Right ventricle myocardium inferior (tissue), 1 donor: Measurements from ENCODE around the gene KRTAP19-6. TPM values are rescaled to one million over a fixed set of nuclear protein-coding genes. Genes with fewer than 3 reads are reported as not detected.
"Not testable (repeated sequence)": the region's sequence is repeated elsewhere in the genome, so short reads cannot be mapped to it uniquely, and the experiment has no call there.

ENCODE experiments used
- ATAC-seq: fragments of 200-7000 bp; cut with Tn5 transposase; one replicate; pipeline ENCODE4 v1.9.1; 2020; ENCODE audit warnings: mild to moderate bottlenecking, moderate library complexity
- DNase-seq: peaks from one replicate; pipeline ENCODE4 v3.0.0; 2021; ENCODE audit errors: missing footprints
- intact Hi-C: fragments of 100-400 bp; cut with DNase I; formaldehyde crosslinking; loops from one replicate; pipeline ENCODE4 v1.11.0; 2022
- long read RNA-seq: library from polyadenylated mRNA; unstranded; transcript quantifications from one replicate; pipeline ENCODE4 v2.0.0, GENCODE V29; 2021
- total RNA-seq: library from RNA; stranded (reverse); fragmentation: NEBNext Ultra II Directional; extraction: Animal tissue kit (Norgen Biotek cat#: 25700); gene quantifications from one replicate; pipeline ENCODE4 v1.2.1, GENCODE V29; 2021
- donor health status: DM: no; HTN: yes; CAD: no; lungs with severe emphysema.

KRTAP19-6 gene
- not detected for total RNA-seq
- long read RNA-seq: 0 reads

DNA sequence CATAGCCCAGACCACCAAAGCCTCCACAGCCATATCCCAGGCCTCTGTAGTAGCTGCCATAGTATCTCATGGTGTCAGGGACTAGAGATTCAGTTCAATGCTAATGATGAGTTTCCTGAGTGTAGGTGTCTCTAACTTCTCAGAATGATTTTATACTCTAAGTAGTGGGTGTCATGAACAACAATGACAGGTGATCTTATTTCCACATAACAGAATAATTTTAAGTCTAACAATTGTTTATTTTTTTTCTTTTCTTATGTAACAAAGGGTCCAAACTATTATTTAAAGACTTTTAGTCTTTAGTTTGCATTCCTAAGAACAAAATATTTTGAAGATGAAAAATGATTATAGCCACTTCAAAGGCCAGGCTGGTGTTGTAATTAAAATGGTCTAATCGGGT, at the start of gene KRTAP19-6:
Gene KRTAP19-6 (minus strand): TSS at position 101 of the 400 bp plus-strand sequence. CDS start 31 bp downstream, at position 70.
- ATAC-seq (no peak), DNase-seq (no peak)
- intact Hi-C loops: no loop called here

DNA sequence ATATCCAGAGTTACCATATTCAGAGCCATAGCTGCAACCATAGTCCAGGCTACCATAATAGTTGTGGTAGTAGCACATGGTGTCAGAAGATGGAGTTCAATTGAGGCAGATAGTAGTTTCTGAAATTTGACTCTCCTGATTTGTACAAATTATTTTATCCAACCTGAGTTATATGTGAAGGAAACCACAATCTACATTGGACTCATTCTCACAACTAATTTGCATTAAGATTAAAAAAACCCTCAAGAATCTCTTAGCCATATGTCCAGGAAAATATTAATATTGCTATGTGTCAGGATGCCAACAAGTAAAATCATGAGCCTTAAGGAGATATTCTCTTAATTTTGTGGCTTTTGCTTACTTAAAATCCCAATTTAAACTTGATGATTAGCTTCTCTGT, 48.6 kb upstream of the KRTAP19-6 start, which contains the start of gene KRTAP22-2:
Gene KRTAP22-2 (minus strand): TSS at position 101 of the 400 bp plus-strand sequence.
- DNase-seq (no peak), ATAC-seq (no peak)
- intact Hi-C loops: no loop called here

DNA sequence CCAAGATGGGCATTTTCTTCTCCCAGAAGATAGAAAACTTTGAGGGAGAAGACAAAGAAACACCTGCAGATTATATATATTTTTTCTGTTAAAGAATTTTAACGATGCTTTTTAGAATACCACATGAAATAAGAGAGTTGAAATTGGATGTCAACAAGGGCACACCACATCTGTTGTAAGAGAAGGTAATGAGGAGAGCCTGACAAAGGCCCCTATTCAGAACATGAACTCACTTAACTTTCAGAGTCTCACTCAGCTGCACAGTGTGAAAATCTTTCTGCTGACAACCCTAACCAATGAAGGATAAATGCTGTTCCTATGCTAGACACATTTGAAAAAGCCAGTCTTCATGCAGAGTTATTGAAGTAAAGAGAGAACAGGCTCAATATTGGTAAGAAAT, 41.2 kb upstream of the KRTAP19-6 start:
- intact Hi-C loops: no loop called here
- DNase-seq (no peak), ATAC-seq (no peak)

DNA sequence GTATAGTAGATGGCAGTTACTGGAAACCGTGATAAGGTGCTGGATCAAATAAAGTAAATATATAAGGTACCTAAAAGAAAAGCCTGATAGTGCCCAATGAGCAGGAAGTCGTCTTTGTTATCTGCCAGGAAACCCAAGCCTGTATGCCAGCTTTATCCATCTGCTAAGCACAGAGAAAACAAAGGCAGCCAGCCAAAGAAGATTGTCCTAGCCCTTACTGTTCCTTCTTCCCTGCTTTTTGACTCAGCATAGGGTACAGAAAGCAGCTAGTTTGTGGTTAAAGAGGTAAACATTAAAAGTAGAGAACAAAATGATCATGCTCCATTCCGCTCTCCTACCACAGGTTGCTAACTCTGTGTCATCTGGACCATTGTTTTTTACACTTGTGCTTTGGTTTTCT, 38.5 kb upstream of the KRTAP19-6 start:
- DNase-seq (no peak), ATAC-seq (no peak)
- intact Hi-C loops: no loop called here

DNA sequence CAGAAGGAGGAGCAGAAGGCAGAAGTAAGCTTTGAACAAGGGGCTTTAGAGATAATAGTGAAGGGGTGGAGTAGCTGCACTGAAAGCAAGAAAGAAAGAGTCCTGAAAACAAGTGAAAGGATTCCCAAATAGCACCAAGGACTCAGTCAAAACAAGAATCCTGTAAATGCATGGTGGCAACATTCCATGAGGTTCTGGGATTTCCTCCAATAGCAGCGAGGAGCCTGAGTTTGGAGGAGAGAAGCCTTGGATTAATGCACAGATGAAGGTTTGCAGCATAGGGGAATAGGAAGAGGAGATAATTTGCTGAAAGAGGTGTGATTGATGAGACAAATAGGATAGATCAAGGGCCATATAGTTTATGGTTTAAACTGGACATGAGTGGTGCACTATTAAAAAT, 37.7 kb upstream of the KRTAP19-6 start:
- no peak for ATAC-seq
- intact Hi-C loops: no loop called here
- DNase-seq: no peak

DNA sequence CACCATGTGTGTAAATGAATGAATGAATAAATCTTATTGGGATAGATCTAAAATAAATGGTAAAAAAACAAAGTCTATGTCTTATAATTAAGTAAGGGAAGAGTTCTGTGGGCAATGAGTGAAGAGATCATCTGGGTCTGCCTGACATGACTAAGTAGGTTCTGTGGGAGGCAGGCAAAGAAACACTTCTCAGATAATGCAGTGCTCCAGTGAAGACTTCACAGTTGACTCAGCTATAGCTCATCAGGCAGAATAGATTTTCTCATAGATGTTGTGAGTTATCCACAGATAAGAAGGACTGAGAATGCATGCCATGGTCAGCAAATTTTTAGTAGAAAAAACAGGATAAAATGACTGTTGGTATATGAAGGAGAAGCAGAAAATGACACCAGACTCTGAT, 36.1 kb upstream of the KRTAP19-6 start:
- DNase-seq (no peak), ATAC-seq (no peak)
- intact Hi-C loops: no loop called here

- intact Hi-C loops: loop anchor here (5.0 kb wide), 1 partner anchor 85 kb away; the partner anchor contains the start of gene KRTAP19-1
- ATAC-seq: no peak
- no peak for DNase-seq
Observed at GRCh38 chr21:30567617-30568016, 26.0 kb upstream of the KRTAP19-6 start.

- DNase-seq: no peak
Observed at GRCh38 chr21:30563630-30564029, 22.0 kb upstream of the KRTAP19-6 start.

GRCh38 chr21:30563072-30563471, 21.4 kb upstream of the KRTAP19-6 start:
- intact Hi-C loops: no loop called here
- ATAC-seq (no peak), DNase-seq (no peak)

More at GRCh38 chr21:30563630-30564029, 22.0 kb upstream of the KRTAP19-6 start:
- intact Hi-C loops: no loop called here
- ATAC-seq: no peak

DNA sequence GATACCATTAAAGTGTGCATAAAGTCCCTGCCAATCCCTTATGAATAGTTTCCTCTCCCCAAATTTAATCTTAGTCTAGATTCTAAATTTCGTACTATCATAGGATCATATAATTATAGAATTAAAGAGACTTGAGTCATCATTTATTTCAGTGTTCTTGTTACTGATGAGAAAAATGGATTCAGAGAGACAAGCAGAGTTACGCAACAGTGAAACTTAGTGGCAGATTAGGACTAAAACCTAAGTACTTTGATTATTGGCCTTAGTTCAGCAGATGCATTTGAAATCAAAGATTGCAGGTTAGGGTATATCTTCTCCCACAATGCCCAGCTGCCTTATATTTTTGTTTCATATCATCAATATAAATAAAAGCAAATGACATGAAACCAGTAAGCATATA, 20.3 kb upstream of the KRTAP19-6 start:
- intact Hi-C loops: no loop called here
- DNase-seq (no peak), ATAC-seq (no peak)

- no peak for DNase-seq
- intact Hi-C loops: no loop called here
- ATAC-seq: no peak
Observed at GRCh38 chr21:30561264-30561895, 19.7 kb upstream of the KRTAP19-6 start, which contains the start of gene KRTAP19-7. TSS of gene KRTAP19-7 (minus strand) at chr21:30561314. CDS start at chr21:30561289, 25 bp downstream.

GRCh38 chr21:30555095-30555494, 13.4 kb upstream of the KRTAP19-6 start:
- DNase-seq: no peak
- ATAC-seq: no peak
- intact Hi-C loops: no loop called here

DNA sequence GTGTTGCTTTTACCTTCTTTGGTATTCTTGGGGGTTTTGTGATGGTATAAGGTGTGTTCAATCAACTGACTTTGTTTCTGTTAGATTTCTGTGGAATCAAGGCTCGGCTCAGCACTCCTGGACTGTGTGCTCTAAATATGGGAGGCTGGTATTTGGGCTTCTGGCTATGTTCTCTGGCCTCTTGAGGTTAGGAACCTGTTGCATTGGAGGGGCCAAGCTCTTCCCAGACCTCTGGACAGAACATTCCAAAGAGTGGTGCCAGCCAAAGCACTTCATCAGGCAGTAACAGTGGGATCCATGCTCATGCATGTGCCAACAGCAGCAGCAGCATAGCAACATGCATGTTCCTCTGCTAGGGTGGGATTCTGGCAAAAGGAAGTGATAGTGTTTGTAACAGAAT, 11.1 kb upstream of the KRTAP19-6 start:
- ATAC-seq (no peak), DNase-seq (no peak)
- intact Hi-C loops: no loop called here

- ATAC-seq: no peak
- intact Hi-C loops: no loop called here
- no peak for DNase-seq
Observed at GRCh38 chr21:30518876-30519275, 22.8 kb downstream of the KRTAP19-6 start.

DNA sequence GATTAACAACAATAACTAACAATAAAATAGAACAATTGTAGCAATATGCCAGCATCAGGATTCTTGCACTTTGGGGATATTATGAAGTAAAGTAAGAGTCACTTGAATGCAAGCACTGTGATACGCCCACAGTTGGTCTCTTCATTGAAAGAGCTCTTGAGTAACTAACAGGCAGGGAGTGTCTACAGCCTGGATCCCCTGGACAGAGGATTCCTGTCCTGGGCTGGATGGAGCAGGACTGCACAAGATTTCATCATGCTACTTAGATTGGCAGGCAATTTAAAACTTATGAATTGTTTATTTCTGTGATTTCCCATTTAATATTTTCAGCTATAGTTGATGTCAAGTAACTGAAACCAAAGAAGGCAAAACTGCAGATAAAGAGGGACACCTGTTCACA, 26.0 kb downstream of the KRTAP19-6 start:
- intact Hi-C loops: no loop called here
- no peak for ATAC-seq

GRCh38 chr21:30505621-30506205, 36.0 kb downstream of the KRTAP19-6 start:
- ATAC-seq, intact Hi-C loops: not testable (repeated sequence)

More for the DNA sequence above, 26.0 kb downstream of the KRTAP19-6 start:
- DNase-seq: no peak

DNA sequence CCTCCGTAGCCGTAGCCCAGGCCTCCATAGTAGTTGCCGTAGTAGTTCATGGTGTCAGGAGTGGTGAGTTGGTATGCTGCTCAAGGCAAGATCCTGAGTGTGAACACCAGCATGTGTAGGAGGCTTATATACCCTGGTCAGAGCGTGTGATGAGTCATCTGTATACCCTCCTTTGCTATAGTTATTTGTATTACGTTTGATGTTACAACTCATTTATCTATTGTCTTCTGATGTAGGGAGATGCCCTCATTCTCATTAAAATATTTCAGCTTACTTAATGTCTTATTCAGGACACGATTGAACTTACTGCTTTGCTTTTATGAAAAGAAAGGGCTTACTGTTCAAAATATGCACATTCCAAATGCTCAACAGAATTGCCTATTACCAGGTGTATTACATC, 39.6 kb downstream of the KRTAP19-6 start, which contains the start of gene KRTAP19-5:
Gene KRTAP19-5 (minus strand): TSS at position 101 of the 400 bp plus-strand sequence. CDS start 51 bp downstream, at position 50.
- intact Hi-C loops: no loop called here
- ATAC-seq (no peak), DNase-seq (no peak)

More at GRCh38 chr21:30505621-30506205, 36.0 kb downstream of the KRTAP19-6 start:
- not testable (repeated sequence) for DNase-seq

DNA sequence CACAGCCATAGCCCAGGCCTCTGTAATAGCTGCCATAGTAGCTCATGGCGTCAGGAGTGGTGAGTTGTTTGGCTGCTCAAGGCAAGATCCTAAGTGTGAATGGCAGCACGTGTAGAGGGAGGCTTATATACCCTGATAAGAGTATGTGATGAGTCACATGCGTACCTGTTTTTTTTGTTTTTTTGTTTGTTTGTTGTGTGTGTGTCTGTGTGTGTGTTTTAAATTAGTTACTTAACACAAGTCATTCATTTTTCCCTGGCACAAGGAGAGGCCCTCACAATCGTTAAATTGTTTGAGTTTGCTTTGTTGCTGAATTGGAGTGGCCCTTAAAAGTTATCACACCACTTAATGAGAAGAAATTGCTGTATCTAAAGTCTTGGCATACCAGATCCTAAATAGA, 44.6 kb downstream of the KRTAP19-6 start, which contains the start of gene KRTAP19-4:
Gene KRTAP19-4 (minus strand): TSS at position 101 of the 400 bp plus-strand sequence. CDS start 55 bp downstream, at position 46.
- intact Hi-C loops: no loop called here

GRCh38 chr21:30491963-30492428, 49.7 kb downstream of the KRTAP19-6 start, which contains the start of gene KRTAP19-3:
TSS of gene KRTAP19-3 (minus strand) at chr21:30492013. CDS start at chr21:30491957, 56 bp downstream.
- intact Hi-C loops: no loop called here
- no peak for DNase-seq
- ATAC-seq: no peak

More for the DNA sequence above, 44.6 kb downstream of the KRTAP19-6 start, which contains the start of gene KRTAP19-4:
- ATAC-seq (no peak), DNase-seq (no peak)
